Measurements from ENCODE around the gene EPM2AIP1.

DNA sequence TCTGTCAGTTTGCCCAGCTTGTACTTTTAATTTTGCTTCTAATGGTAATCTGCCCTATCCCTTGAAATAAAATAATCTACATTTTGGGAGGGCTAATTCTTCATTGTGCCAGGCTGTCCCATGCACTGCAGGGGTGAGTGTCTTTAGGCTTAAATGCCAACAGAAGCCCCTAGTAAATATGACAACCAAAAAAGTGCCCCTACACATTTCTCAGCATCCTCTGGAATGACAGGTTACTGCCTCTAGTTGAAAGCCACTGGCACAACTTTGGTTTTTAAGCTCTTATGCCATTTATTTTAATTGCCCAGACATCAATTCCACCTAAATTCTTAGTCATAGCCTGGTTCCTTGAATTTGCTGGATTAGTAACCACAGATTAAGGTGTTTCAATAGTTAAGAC lies 3.4 kb downstream of the EPM2AIP1 start:
- TF ChIP-seq, protein P1, sequence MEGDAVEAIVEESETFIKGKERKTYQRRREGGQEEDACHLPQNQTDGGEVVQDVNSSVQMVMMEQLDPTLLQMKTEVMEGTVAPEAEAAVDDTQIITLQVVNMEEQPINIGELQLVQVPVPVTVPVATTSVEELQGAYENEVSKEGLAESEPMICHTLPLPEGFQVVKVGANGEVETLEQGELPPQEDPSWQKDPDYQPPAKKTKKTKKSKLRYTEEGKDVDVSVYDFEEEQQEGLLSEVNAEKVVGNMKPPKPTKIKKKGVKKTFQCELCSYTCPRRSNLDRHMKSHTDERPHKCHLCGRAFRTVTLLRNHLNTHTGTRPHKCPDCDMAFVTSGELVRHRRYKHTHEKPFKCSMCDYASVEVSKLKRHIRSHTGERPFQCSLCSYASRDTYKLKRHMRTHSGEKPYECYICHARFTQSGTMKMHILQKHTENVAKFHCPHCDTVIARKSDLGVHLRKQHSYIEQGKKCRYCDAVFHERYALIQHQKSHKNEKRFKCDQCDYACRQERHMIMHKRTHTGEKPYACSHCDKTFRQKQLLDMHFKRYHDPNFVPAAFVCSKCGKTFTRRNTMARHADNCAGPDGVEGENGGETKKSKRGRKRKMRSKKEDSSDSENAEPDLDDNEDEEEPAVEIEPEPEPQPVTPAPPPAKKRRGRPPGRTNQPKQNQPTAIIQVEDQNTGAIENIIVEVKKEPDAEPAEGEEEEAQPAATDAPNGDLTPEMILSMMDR (IDR thresholded peaks at IDR 0.05) = no peak
- TF ChIP-seq ZFX (IDR thresholded peaks at IDR 0.05; ENCODE audit: borderline replicate concordance) = no peak
